Endothelial cell of umbilical vein (primary cell): Measurements from ENCODE around the gene GNAZ. TPM values are rescaled to one million over a fixed set of nuclear protein-coding genes. Genes with fewer than 3 reads are reported as not detected.

ENCODE experiments used
- BruUV-seq: library from RNA; stranded (reverse); fragments of 400-500 nt; replicated peaks from 2 replicates; lab custom pipeline; 2021; lab: Mats Ljungman, UMichigan
- CTCF ChIA-PET: fragments of 300-600, 350-600 bp; sonication (Branson Sonifier 250); formaldehyde crosslinking; loops from one replicate; lab custom pipeline; 2021; ENCODE audit warnings: antibody characterized with exemption, inconsistent platforms; lab: Charles Lee
- POLR2A ChIA-PET: fragments of 300-600, 350-600 bp; sonication (Branson Sonifier 250); formaldehyde crosslinking; loops from one replicate; lab custom pipeline; 2021; ENCODE audit warnings: antibody characterized with exemption, inconsistent platforms; lab: Charles Lee
- DNase-seq: peaks from one replicate; pipeline ENCODE4 v3.0.0-alpha.2; 2011; ENCODE audit warnings: low read depth, low spot score
- FAIRE-seq: peaks from 2 replicates; lab custom pipeline; 2011; peaks lifted over from hg19 to GRCh38; lab: Jason Lieb, UNC
- H2AFZ ChIP-seq: 2 replicates; pipeline ENCODE4 v1.6.0; 2012; ENCODE audit warnings: low read depth, low read length, control low read depth, inconsistent platforms
- H3K27ac ChIP-seq: 2 replicates; pipeline ENCODE4 v1.5.1; 2011; ENCODE audit warnings: low read depth, mild to moderate bottlenecking, control low read depth, low read length, moderate library complexity; ENCODE audit not compliant: insufficient read depth
- H3K27me3 ChIP-seq, 2 experiments: 2 replicates each; pipeline versions ENCODE4 v1.6.0 to v1.6.1; 2011; ENCODE audit warnings: low read length in 2 of 2, mixed read lengths in 1 of 2; ENCODE audit not compliant: control insufficient read depth in 2 of 2, insufficient read depth in 2 of 2
- H3K36me3 ChIP-seq, 2 experiments: 2 replicates in 1 of 2; 3 replicates in 1 of 2; pipeline ENCODE4 v1.5.1; 2011; ENCODE audit warnings: low read length in 2 of 2, mild to moderate bottlenecking in 1 of 2, moderate library complexity in 1 of 2; ENCODE audit not compliant: control insufficient read depth in 2 of 2, insufficient read depth in 2 of 2; ENCODE audit errors: extremely low read depth in 1 of 2
- H3K4me1 ChIP-seq: 3 replicates; pipeline ENCODE4 v1.5.1; 2011; ENCODE audit warnings: mild to moderate bottlenecking, low read length; ENCODE audit not compliant: control insufficient read depth, insufficient read depth; ENCODE audit errors: extremely low read depth
- H3K4me2 ChIP-seq: 2 replicates; pipeline ENCODE4 v1.6.1; 2011; ENCODE audit warnings: low read length, control low read depth, mixed read lengths; ENCODE audit not compliant: insufficient read depth
- H3K4me3 ChIP-seq, 3 experiments: fragments of 200-600 bp in 1 of 3; sonication (generic), shearing (Covaris generic) in 1 of 3; replicated peaks in 1 of 3; 2 replicates each; pipeline ENCODE4 v1.5.1; 2011 to 2016; ENCODE audit warnings: control low read depth in 3 of 3, low read length in 3 of 3, mild to moderate bottlenecking in 2 of 3, inconsistent platforms in 1 of 3, low read depth in 1 of 3, moderate library complexity in 1 of 3; ENCODE audit not compliant: insufficient read depth in 1 of 3
- H3K79me2 ChIP-seq: 2 replicates; pipeline ENCODE4 v1.6.0; 2012; ENCODE audit warnings: low read length, inconsistent platforms; ENCODE audit not compliant: control insufficient read depth, insufficient read depth
- H3K9ac ChIP-seq: replicated peaks from 2 replicates; pipeline ENCODE3; 2011; ENCODE audit warnings: low read length, control low read depth; ENCODE audit not compliant: insufficient read depth; ENCODE audit errors: extremely low read depth
- H3K9me1 ChIP-seq: replicated peaks from 3 replicates; pipeline ENCODE4 v1.6.0; 2011; ENCODE audit warnings: mild to moderate bottlenecking, low read length; ENCODE audit not compliant: control insufficient read depth, insufficient read depth; ENCODE audit errors: extremely low read depth
- H3K9me3 ChIP-seq: replicated peaks from 2 replicates; pipeline ENCODE4 v1.5.1; 2012; ENCODE audit warnings: low read length, inconsistent platforms; ENCODE audit not compliant: control insufficient read depth, insufficient read depth
- H4K20me1 ChIP-seq: replicated peaks from 2 replicates; pipeline ENCODE3; 2011; ENCODE audit warnings: mild to moderate bottlenecking, low read length; ENCODE audit not compliant: control insufficient read depth, insufficient read depth; ENCODE audit errors: extremely low read depth
- EZH2 ChIP-seq: IDR thresholded peaks from 2 replicates; pipeline ENCODE4 v1.6.1; 2012; ENCODE audit warnings: borderline replicate concordance, low read depth, mild to moderate bottlenecking, moderate library complexity, low read length, inconsistent platforms; ENCODE audit not compliant: severe bottlenecking
- FOS ChIP-seq: IDR thresholded peaks from 2 replicates; pipeline ENCODE4 v1.6.1; 2011; ENCODE audit warnings: mild to moderate bottlenecking, low read length, moderate library complexity, borderline replicate concordance; ENCODE audit not compliant: insufficient read depth
- GATA2 ChIP-seq: IDR thresholded peaks from 2 replicates; pipeline ENCODE4 v1.7.0; 2011; ENCODE audit warnings: low read depth, mild to moderate bottlenecking, moderate library complexity, mixed read lengths, low read length; ENCODE audit not compliant: insufficient read length, insufficient read depth
- JUN ChIP-seq: IDR thresholded peaks from 2 replicates; pipeline ENCODE4 v1.6.1; 2011; ENCODE audit warnings: borderline replicate concordance, low read depth; ENCODE audit not compliant: insufficient read length, insufficient read depth
- MYC ChIP-seq: IDR thresholded peaks from one replicate; pipeline ENCODE4 v1.6.1; 2011; ENCODE audit warnings: mild to moderate bottlenecking, low read depth, low read length
- POLR2A ChIP-seq: IDR thresholded peaks from 2 replicates; pipeline ENCODE4 v1.6.1; 2012; ENCODE audit warnings: low read depth, mild to moderate bottlenecking, control low read depth, low read length
- POLR2AphosphoS5 ChIP-seq: IDR thresholded peaks from 2 replicates; pipeline ENCODE4 v1.6.1; 2012; ENCODE audit warnings: low read depth, mild to moderate bottlenecking, control low read depth, low read length, moderate library complexity; ENCODE audit not compliant: insufficient read depth
- dilution Hi-C: fragments of 300-500 bp; cut with MboI; formaldehyde crosslinking; loops from one replicate; pipeline ENCODE4 v1.15.0; 2019; ENCODE audit warnings: low sequenced_read_pairs; ENCODE audit not compliant: extremely low pct_ligation_motif_present
- intact Hi-C: fragments of 100-400 bp; cut with micrococcal nuclease; formaldehyde crosslinking; loops from one replicate; pipeline ENCODE4 v1.10.0; 2022
- polyA plus RNA-seq, 4 experiments: library from polyadenylated mRNA; depleted of rRNA in 3 of 4; stranded (reverse) in 3 of 4; unstranded in 1 of 4; fragments of >200 nt; gene quantifications; 2 replicates each; pipeline versions ENCODE4 v1.2.1 to v1.2.3, GENCODE V29; 2011 to 2012; ENCODE audit warnings: missing spikeins in 1 of 4
- total RNA-seq: library from RNA; stranded (reverse); gene quantifications from 2 replicates; pipeline ENCODE4 v1.2.3, GENCODE V29; 2021
- TF ChIP-seq, protein P1 (sequence below): IDR thresholded peaks from 2 replicates; pipeline ENCODE4 v1.6.1; 2011; ENCODE audit not compliant: insufficient read depth, insufficient read length
- TF ChIP-seq, protein P2 (sequence below), 2 donors: IDR thresholded peaks; 1 replicate in 1 of 2; 2 replicates in 1 of 2; pipeline ENCODE4 v1.5.1; 2011; ENCODE audit warnings: low read length in 2 of 2, mild to moderate bottlenecking in 2 of 2, moderate library complexity in 2 of 2, control low read depth in 1 of 2, inconsistent platforms in 1 of 2, low read depth in 1 of 2; ENCODE audit not compliant: insufficient read depth in 1 of 2; ENCODE audit errors: extremely low read depth in 1 of 2

GNAZ gene
- total and polyA plus RNA-seq, 2 donors (not counting 3 experiments of a cell fraction or from before 2014, with no cell fraction given), result 0.44 to 0.86 TPM

DNA sequence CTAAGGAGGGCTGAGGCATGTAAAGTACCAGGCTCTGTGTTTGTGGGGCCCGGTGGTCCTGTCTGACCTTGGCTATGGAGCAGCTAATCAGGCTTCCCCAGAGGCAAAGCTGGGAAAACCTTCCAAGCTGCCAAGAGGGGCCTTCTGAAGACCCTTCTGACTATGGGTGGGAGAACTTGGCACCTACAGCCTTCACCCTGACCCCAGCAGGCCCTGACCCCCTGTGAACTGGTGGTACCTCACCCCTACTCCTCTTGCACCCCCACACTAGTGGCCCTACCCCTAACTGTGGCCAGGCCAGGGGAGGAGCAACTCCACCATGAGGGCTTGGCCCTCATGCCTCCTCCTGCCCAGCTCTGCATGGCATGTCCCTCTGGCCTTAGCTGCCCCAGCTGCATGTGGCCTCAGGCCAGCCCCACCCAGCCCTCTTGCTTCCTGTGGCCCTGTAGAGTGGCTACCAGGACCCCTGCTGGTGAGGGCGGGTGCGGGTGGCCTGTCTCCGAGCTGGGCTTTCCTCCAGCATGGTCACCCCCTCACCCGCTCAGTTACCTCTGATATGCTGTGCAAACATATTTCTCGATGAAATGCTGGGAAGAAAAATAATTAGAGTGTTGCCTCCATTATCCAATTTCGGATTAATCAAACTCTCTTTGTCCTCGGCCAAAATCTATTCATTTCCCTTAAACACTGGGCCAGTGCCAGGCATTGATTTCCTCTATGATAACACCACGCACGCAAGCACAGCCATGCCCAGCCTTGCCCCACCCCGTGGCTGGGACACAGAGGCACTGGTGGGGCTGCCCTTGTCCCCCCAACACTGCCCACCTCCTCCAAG is 7.5 kb downstream of the GNAZ start:
- H3K27me3 ChIP-seq, result no peaks in the 10 kb centered on the region
- H3K79me2 ChIP-seq, result no peaks in the 10 kb centered on the region
- dilution Hi-C loops (no loop called here), intact Hi-C loops (no loop called here)
- H3K36me3 ChIP-seq, result no peaks in the 10 kb centered on the region
- no TSS peak for BruUV-seq
- H3K27ac ChIP-seq, result no peak overlapping the region
- TF ChIP-seq EZH2, result no peak
- TF ChIP-seq POLR2AphosphoS5, result no peak
- TF ChIP-seq, protein P1, sequence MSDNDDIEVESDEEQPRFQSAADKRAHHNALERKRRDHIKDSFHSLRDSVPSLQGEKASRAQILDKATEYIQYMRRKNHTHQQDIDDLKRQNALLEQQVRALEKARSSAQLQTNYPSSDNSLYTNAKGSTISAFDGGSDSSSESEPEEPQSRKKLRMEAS, result no peak
- no peak for TF ChIP-seq FOS
- TF ChIP-seq JUN, result no peak
- no peak for TF ChIP-seq POLR2A
- TF ChIP-seq GATA2, result no peak
- TF ChIP-seq, protein P2, sequence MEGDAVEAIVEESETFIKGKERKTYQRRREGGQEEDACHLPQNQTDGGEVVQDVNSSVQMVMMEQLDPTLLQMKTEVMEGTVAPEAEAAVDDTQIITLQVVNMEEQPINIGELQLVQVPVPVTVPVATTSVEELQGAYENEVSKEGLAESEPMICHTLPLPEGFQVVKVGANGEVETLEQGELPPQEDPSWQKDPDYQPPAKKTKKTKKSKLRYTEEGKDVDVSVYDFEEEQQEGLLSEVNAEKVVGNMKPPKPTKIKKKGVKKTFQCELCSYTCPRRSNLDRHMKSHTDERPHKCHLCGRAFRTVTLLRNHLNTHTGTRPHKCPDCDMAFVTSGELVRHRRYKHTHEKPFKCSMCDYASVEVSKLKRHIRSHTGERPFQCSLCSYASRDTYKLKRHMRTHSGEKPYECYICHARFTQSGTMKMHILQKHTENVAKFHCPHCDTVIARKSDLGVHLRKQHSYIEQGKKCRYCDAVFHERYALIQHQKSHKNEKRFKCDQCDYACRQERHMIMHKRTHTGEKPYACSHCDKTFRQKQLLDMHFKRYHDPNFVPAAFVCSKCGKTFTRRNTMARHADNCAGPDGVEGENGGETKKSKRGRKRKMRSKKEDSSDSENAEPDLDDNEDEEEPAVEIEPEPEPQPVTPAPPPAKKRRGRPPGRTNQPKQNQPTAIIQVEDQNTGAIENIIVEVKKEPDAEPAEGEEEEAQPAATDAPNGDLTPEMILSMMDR (IDR thresholded peaks at IDR 0.05; ENCODE audit: extremely low read depth in 1 of 2, insufficient read depth in 1 of 2, low read depth in 1 of 2, low read length in 2 of 2), result no peak
- TF ChIP-seq MYC, result no peak
- H2AFZ ChIP-seq, result no peak overlapping the region
- FAIRE-seq (no peak), DNase-seq (no peak)
- H3K4me1 ChIP-seq, result no peaks in the 10 kb centered on the region
- H3K4me3 ChIP-seq, result no peak overlapping the region
- no peaks in the 10 kb centered on the region for H4K20me1 ChIP-seq
- POLR2A ChIA-PET, result no interaction called here
- H3K4me2 ChIP-seq, result no peak overlapping the region
- no peaks in the 10 kb centered on the region for H3K9me3 ChIP-seq
- CTCF ChIA-PET, result no interaction called here
- H3K9ac ChIP-seq, result no peak overlapping the region
- H3K9me1 ChIP-seq, result no peaks in the 10 kb centered on the region
